ENCODE data around the gene LUC7L. TPM values are rescaled to one million over a fixed set of nuclear protein-coding genes. Genes with fewer than 3 reads are reported as not detected.

LUC7L gene
- total RNA-seq, 2 donors from 2014 or later: 37.1 to 55.4 TPM

GRCh38 chr16:243348-243747, 14.1 kb upstream of the LUC7L start:
- H3K27me3 ChIP-seq: no peaks in the 10 kb centered on the region
- no peak overlapping the region for H3K4me3 ChIP-seq
- no peak overlapping the region for H3K9ac ChIP-seq (ENCODE audit: low read depth in 2 of 2, low read length in 2 of 2)
- H3K27ac ChIP-seq: no peak overlapping the region
- peaks cover 2% of the 10 kb centered on the region for H3K4me1 ChIP-seq
- H3K9me3 ChIP-seq: no peaks in the 10 kb centered on the region
- no peak for DNase-seq
- intact Hi-C loops (cut with DNase I): no loop called here
- no peaks in the 10 kb centered on the region for H3K36me3 ChIP-seq
- no peak for TF ChIP-seq CTCF (IDR thresholded peaks at IDR 0.05)

- Histone ChIP-seq H3K36me3 (no peaks in the 10 kb centered on the region), H3K27me3 (no peaks in the 10 kb centered on the region), H3K4me3 (no peak overlapping the region), H3K9ac (ENCODE audit: low read depth in 2 of 2, low read length in 2 of 2) (no peak overlapping the region), H3K4me1 (peaks cover 2% of the 10 kb centered on the region), H3K9me3 (no peaks in the 10 kb centered on the region), H3K27ac (no peak overlapping the region)
- DNase-seq: no peak
- intact Hi-C loops (cut with DNase I): no loop called here
- no peak for TF ChIP-seq CTCF (IDR thresholded peaks at IDR 0.05)
Measured at GRCh38 chr16:242281-242680, 13.0 kb upstream of the LUC7L start.

GRCh38 chr16:240559-240958, 11.3 kb upstream of the LUC7L start:
- no peaks in the 10 kb centered on the region for H3K27me3 ChIP-seq
- no peaks in the 10 kb centered on the region for H3K36me3 ChIP-seq
- no peak overlapping the region for H3K9ac ChIP-seq (ENCODE audit: low read depth in 2 of 2, low read length in 2 of 2)
- H3K4me1 ChIP-seq: peaks cover 6% of the 10 kb centered on the region
- DNase-seq: no peak
- no peak overlapping the region for H3K4me3 ChIP-seq
- no peaks in the 10 kb centered on the region for H3K9me3 ChIP-seq
- no peak for TF ChIP-seq CTCF (IDR thresholded peaks at IDR 0.05)
- intact Hi-C loops (cut with DNase I): no loop called here
- no peak overlapping the region for H3K27ac ChIP-seq

GRCh38 chr16:239948-240277, 10.7 kb upstream of the LUC7L start:
- no peak overlapping the region for H3K4me3 ChIP-seq
- H3K27me3 ChIP-seq: no peaks in the 10 kb centered on the region
- H3K4me1 ChIP-seq: peaks cover 6% of the 10 kb centered on the region
- no peak for TF ChIP-seq CTCF (IDR thresholded peaks at IDR 0.05)
- no peaks in the 10 kb centered on the region for H3K9me3 ChIP-seq
- intact Hi-C loops (cut with DNase I): no loop called here
- no peak overlapping the region for H3K27ac ChIP-seq
- H3K9ac ChIP-seq (ENCODE audit: low read depth in 2 of 2, low read length in 2 of 2): no peak overlapping the region
- H3K36me3 ChIP-seq: no peaks in the 10 kb centered on the region
- no peak for DNase-seq

- intact Hi-C loops (cut with DNase I): no loop called here
Measured at GRCh38 chr16:234468-235305, 5.4 kb upstream of the LUC7L start, which contains the start of gene FAM234A. Gene FAM234A (plus strand): TSS chr16:234821. CDS start chr16:254414, 19,593 bp downstream.

More at GRCh38 chr16:234468-235305, 5.4 kb upstream of the LUC7L start, which contains the start of gene FAM234A:
- Histone ChIP-seq H3K4me1 (peaks cover 3% of the 10 kb centered on the region), H3K27ac (peak within 1 kb of the TSS; percentile 97), H3K9ac (ENCODE audit: low read depth in 2 of 2, low read length in 2 of 2) (peak within 1 kb of the TSS; percentile 96 to 99), H3K4me3 (peak within 1 kb of the TSS; percentile 88), H3K9me3 (no peaks in the 10 kb centered on the region), H3K27me3 (no peaks in the 10 kb centered on the region), H3K36me3 (no peaks in the 10 kb centered on the region)
- TF ChIP-seq CTCF (IDR thresholded peaks at IDR 0.05): peak; percentile 28
- peak; percentile 95 for DNase-seq

All from colonic mucosa (tissue), 4 donors.